BJ (cell line): Measurements from ENCODE around the gene EPS15. TPM values are rescaled to one million over a fixed set of nuclear protein-coding genes. Genes with fewer than 3 reads are reported as not detected.

Experiments
- CTCF ChIA-PET: fragments of 350-600 bp; formaldehyde crosslinking; extraction: SDS; loops from one replicate; lab custom pipeline; 2021; ENCODE audit warnings: antibody characterized with exemption, inconsistent platforms; lab: Yijun Ruan, JAX
- POLR2A ChIA-PET: fragments of 300-600 bp; sonication (Branson Sonifier 250); formaldehyde crosslinking; extraction: SDS; loops from one replicate; lab custom pipeline; 2021; ENCODE audit warnings: antibody characterized with exemption; lab: Charles Lee
- DNase-seq: peaks from one replicate; pipeline ENCODE4 v3.0.0-alpha.2; 2011; ENCODE audit warnings: low read depth
- H3K27me3 ChIP-seq: 2 replicates; pipeline ENCODE4 v1.6.0; 2011; ENCODE audit warnings: low read length; ENCODE audit not compliant: control insufficient read depth, insufficient read depth
- H3K36me3 ChIP-seq: 2 replicates; pipeline ENCODE4 v1.5.1; 2011; ENCODE audit warnings: low read length; ENCODE audit not compliant: control insufficient read depth, insufficient read depth
- H3K4me3 ChIP-seq: 2 replicates; pipeline ENCODE4 v1.5.1; 2011; ENCODE audit warnings: low read depth, mild to moderate bottlenecking, control low read depth, low read length
- CTCF ChIP-seq: IDR thresholded peaks from 2 replicates; pipeline ENCODE4 v1.5.1; 2011; ENCODE audit warnings: low read depth, mild to moderate bottlenecking, control low read depth, inconsistent platforms, low read length, moderate library complexity; ENCODE audit not compliant: insufficient read depth
- polyA plus RNA-seq: library from polyadenylated mRNA; depleted of rRNA; stranded (reverse); fragments of >200 nt; gene quantifications from 2 replicates; pipeline ENCODE4 v1.2.3, GENCODE V29; 2011

Gene EPS15
- polyA plus RNA-seq, 1 experiment: 18.7 TPM

DNA sequence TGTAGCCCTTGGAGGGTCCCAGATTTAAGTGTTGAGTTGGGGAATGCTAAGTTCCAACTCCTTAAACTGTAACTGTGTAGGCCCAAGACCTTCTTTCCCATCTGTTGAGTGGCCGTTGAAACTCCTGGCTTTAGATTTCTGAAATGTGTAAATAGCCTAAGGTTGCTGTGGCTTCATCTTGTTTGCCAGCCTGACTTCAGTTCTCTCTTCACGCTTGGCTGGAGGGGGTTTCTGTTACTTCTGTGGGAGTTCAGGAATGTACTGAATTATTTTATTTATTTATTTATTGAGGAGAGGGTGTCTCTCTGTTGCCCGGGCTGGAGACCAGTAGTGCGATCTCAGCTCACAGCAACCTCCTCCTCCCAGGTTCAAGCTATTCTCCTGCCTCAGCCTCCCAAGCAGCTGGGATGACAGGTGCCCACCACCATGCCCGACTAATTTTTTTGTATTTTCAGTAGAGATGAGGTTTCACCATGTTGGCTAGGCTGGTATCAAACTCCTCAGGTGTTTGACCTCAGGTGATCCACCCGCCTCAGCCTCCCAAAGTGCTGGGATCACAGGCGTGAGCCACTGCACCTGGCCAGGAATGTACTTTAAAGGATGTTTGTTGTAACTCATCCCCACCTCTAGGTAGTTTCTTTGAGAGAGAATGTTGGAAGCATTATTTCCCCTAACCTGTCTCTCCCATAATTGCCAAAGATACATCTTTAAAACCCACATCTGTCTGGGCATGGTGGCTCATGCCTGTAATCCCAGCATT, 194.6 kb downstream of the EPS15 start:
- no peak overlapping the region for H3K4me3 ChIP-seq
- H3K27me3 ChIP-seq: no peaks in the 10 kb centered on the region
- TF ChIP-seq CTCF: no peak
- H3K36me3 ChIP-seq: no peaks in the 10 kb centered on the region
- ChIA-PET POLR2A (no interaction called here), CTCF (no interaction called here)
- DNase-seq: no peak

DNA sequence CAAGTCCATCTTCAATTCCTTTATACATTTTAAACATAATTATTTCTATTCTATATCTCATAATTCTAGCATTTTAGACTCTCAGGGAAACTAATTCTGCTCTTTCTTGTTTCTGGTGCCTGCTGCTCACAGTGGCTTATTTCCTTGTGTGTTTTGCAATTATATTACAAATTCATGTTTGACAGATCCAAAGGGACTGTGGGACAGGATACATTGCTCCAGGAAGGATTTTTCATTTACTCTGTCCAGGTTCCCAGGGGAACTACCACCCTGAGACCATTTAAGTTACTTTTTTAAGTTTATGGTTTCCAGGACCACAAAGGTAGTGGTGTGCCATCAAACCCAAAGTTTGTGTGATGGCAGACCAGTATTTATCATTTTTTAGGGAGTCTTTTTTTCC, 195.3 kb downstream of the EPS15 start:
- ChIA-PET POLR2A (no interaction called here), CTCF (no interaction called here)

DNA sequence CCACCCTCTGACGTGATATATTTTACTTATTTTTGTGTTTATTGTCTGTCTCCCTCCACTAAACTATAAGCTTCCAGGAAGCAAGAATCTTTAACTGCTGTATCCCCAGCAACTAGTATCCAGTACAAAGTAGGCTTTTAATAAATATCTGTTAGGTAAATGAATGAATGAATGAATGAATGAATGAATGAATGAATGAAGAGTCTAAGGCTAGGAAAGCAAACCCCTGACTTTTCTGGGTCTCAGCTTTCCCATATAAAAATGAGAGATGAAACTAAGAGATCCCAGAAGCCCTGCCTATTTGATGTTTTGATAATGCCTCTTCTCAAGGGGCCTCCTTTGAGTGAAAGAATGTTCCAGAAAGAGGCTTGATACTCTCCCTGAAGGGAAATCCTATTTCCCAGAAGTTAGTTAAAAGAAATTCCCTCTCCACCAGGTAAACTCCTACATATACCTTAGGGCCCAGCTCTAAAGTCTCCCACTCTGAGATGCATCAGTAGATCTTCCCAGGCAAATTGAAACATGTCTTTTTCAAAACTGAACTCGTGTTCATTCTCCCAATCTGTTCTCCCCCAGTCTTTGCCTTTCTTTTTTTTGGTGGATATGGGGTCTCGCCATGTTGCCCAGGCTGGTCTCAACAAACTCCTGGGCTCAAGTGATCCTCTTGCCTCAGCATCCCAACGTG, 196.5 kb downstream of the EPS15 start:
- ChIA-PET CTCF (no interaction called here), POLR2A (no interaction called here)
- no peaks in the 10 kb centered on the region for H3K27me3 ChIP-seq
- H3K4me3 ChIP-seq: no peak overlapping the region
- H3K36me3 ChIP-seq: no peaks in the 10 kb centered on the region
- no peak for TF ChIP-seq CTCF
- DNase-seq: no peak

More for the DNA sequence above, 195.3 kb downstream of the EPS15 start:
- no peak for DNase-seq
- Histone ChIP-seq H3K36me3 (no peaks in the 10 kb centered on the region), H3K4me3 (no peak overlapping the region), H3K27me3 (no peaks in the 10 kb centered on the region)
- TF ChIP-seq CTCF: no peak

DNA sequence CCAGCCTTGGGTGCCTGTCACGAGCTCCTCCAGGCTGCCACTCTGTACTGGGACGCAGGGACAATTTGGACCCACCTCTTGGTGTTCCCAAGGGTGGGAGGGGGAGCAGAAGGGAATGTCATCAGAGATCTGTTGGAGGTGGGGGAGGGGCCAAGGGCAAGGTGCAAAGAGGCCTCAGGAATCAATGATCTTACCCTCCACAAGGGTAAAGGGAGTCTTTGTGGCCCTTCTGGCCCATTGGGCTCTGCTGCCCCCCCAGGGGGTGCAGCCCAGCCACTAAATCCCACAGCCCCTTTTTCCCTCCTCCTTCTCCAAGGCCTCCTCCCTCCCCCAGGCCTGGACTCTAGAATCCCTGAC, 197.2 kb downstream of the EPS15 start:
- Histone ChIP-seq H3K4me3 (no peak overlapping the region), H3K27me3 (no peaks in the 10 kb centered on the region), H3K36me3 (no peaks in the 10 kb centered on the region)
- no peak for TF ChIP-seq CTCF
- ChIA-PET POLR2A (no interaction called here), CTCF (interaction anchor here (1.5 kb wide), 1 partner anchor 25 kb away, joined by 6 read pairs; no protein-coding TSS in a partner anchor)
- DNase-seq: no peak
